DOHH2 (cell line): ENCODE data around the gene ANTKMT.

Source experiments
- H3F3A ChIP-seq: fragments of 200-600 bp; sonication (generic), shearing (Covaris generic); 2 replicates; pipeline ENCODE4 v1.6.0; 2016; ENCODE audit warnings: antibody characterized with exemption, mild to moderate bottlenecking; ENCODE audit not compliant: control insufficient read depth, insufficient read depth
- H3K27ac ChIP-seq: fragments of 200-600 bp; sonication (generic); 2 replicates; pipeline ENCODE4 v1.5.1; 2014; ENCODE audit warnings: low read depth, mild to moderate bottlenecking, low read length, moderate library complexity
- H3K27me3 ChIP-seq: fragments of 200-600 bp; sonication (generic); 2 replicates; pipeline ENCODE4 v1.6.1; 2014; ENCODE audit warnings: mild to moderate bottlenecking, low read length, mixed read lengths; ENCODE audit not compliant: control insufficient read depth
- H3K36me3 ChIP-seq: fragments of 200-600 bp; sonication (generic); 2 replicates; pipeline ENCODE4 v1.6.1; 2014; ENCODE audit warnings: mild to moderate bottlenecking, low read length, moderate library complexity, mixed read lengths; ENCODE audit not compliant: control insufficient read depth
- H3K4me1 ChIP-seq: fragments of 200-600 bp; sonication (generic); 2 replicates; pipeline ENCODE4 v1.6.1; 2014; ENCODE audit warnings: mild to moderate bottlenecking, low read length, mixed read lengths; ENCODE audit not compliant: control insufficient read depth
- H3K4me2 ChIP-seq: fragments of 200-600 bp; sonication (generic); 2 replicates; pipeline ENCODE4 v1.6.0; 2014; ENCODE audit warnings: mild to moderate bottlenecking, low read length, moderate library complexity
- H3K4me3 ChIP-seq: fragments of 200-600 bp; sonication (generic); 2 replicates; pipeline ENCODE4 v1.5.1; 2014; ENCODE audit warnings: mild to moderate bottlenecking, low read length, mixed read lengths
- H3K79me2 ChIP-seq: fragments of 200-600 bp; sonication (generic); 2 replicates; pipeline ENCODE4 v1.6.1; 2014; ENCODE audit warnings: mild to moderate bottlenecking, low read length, mixed read lengths; ENCODE audit not compliant: control insufficient read depth
- H3K9me2 ChIP-seq: fragments of 200-600 bp; sonication (generic); replicated peaks from 2 replicates; pipeline ENCODE4 v1.6.1; 2014; ENCODE audit warnings: mild to moderate bottlenecking, low read length, mixed read lengths; ENCODE audit not compliant: control insufficient read depth
- H3K9me3 ChIP-seq: fragments of 200-600 bp; sonication (generic); 2 replicates; pipeline ENCODE4 v1.6.1; 2014; ENCODE audit warnings: antibody characterized with exemption, low read length, mixed read lengths; ENCODE audit not compliant: control insufficient read depth, insufficient read depth
- H4K20me1 ChIP-seq: fragments of 200-600 bp; sonication (generic); 2 replicates; pipeline ENCODE4 v1.6.0; 2014; ENCODE audit warnings: low read depth, mild to moderate bottlenecking, antibody characterized with exemption, low read length, moderate library complexity; ENCODE audit not compliant: control insufficient read depth, insufficient read depth
- EZH2phosphoT487 ChIP-seq: fragments of 200-600 bp; sonication (generic); IDR thresholded peaks from 2 replicates; pipeline ENCODE4 v1.6.1; 2017; ENCODE audit warnings: borderline replicate concordance, mild to moderate bottlenecking, antibody characterized with exemption, low read length, moderate library complexity, mixed read lengths
- TF ChIP-seq, protein P1 (sequence below): fragments of 200-600 bp; sonication (generic); IDR thresholded peaks from one replicate; pipeline ENCODE4 v1.5.1; 2014; ENCODE audit warnings: antibody characterized with exemption, mild to moderate bottlenecking, low read depth, low read length; ENCODE audit not compliant: poor library complexity, severe bottlenecking

The ANTKMT gene

DNA sequence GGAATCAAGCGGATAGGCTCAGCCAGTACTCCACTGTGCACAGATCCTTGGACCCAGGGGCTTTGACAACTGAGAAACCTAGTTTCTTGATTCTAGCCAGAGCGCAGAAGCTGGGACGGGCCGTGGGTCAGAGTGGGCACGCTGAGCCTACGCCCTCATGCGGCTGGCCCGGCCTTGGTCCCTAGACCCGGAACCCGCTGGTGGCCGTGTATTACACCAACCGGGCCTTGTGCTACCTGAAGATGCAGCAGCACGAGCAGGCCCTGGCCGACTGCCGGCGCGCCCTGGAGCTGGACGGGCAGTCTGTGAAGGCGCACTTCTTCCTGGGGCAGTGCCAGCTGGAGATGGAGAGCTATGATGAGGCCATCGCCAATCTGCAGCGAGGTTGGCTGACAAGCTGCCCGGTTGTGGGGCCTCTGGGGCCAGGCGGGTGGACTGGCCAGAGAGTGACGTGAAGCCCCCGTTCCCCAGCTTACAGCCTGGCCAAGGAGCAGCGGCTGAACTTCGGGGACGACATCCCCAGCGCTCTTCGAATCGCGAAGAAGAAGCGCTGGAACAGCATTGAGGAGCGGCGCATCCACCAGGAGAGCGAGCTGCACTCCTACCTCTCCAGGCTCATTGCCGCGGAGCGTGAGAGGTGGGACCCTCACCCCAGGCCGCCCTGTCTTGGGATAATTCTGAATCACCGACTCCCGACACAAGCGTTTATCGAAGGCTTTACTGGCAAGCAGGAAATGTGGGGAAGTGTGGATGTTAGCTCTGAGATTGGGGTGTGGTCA, 39.8 kb upstream of the ANTKMT start:
- Histone ChIP-seq H4K20me1 (peaks cover 19% of the 10 kb centered on the region), H3K9me3 (no peaks in the 10 kb centered on the region), H3K36me3 (peaks cover 45% of the 10 kb centered on the region), H3K4me3 (peak overlapping the region; percentile 98), H3K9me2 (no peaks in the 10 kb centered on the region), H3K27me3 (no peaks in the 10 kb centered on the region), H3K4me1 (peaks cover 45% of the 10 kb centered on the region), H3F3A (no peaks in the 10 kb centered on the region; the same call in 1 of the 2 replicates), H3K4me2 (peak overlapping the region; percentile 97), H3K79me2 (peaks cover 36% of the 10 kb centered on the region), H3K27ac (peak overlapping the region; percentile 60)
- TF ChIP-seq, protein P1, sequence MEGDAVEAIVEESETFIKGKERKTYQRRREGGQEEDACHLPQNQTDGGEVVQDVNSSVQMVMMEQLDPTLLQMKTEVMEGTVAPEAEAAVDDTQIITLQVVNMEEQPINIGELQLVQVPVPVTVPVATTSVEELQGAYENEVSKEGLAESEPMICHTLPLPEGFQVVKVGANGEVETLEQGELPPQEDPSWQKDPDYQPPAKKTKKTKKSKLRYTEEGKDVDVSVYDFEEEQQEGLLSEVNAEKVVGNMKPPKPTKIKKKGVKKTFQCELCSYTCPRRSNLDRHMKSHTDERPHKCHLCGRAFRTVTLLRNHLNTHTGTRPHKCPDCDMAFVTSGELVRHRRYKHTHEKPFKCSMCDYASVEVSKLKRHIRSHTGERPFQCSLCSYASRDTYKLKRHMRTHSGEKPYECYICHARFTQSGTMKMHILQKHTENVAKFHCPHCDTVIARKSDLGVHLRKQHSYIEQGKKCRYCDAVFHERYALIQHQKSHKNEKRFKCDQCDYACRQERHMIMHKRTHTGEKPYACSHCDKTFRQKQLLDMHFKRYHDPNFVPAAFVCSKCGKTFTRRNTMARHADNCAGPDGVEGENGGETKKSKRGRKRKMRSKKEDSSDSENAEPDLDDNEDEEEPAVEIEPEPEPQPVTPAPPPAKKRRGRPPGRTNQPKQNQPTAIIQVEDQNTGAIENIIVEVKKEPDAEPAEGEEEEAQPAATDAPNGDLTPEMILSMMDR, result peak; percentile 40
- TF ChIP-seq EZH2phosphoT487, result no peak

DNA sequence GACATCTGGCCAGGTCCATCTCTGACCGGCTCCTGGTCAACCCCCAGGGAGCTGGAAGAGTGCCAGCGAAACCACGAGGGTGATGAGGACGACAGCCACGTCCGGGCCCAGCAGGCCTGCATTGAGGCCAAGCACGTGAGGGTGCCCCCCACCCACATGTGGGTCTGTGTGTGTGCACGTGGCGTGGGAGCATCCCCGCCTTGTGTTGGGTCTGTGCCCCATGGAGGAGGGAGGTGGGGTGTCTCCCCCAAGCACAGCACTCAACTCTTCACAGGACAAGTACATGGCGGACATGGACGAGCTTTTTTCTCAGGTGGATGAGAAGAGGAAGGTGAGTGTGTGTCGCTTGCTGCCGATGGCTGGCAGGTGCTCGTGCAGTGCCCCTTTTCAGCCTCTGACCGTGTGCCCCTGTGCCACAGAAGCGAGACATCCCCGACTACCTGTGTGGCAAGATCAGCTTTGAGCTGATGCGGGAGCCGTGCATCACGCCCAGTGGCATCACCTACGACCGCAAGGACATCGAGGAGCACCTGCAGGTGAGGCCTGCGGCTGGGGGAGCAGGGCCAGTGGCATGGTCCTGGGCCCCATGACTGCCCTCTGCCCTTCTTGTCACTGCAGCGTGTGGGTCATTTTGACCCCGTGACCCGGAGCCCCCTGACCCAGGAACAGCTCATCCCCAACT, 39.1 kb upstream of the ANTKMT start:
- Histone ChIP-seq H3K36me3 (peaks cover 52% of the 10 kb centered on the region), H3K4me3 (peak overlapping the region; percentile 98), H3K27me3 (no peaks in the 10 kb centered on the region), H3K4me2 (peak overlapping the region; percentile 97), H3F3A (no peaks in the 10 kb centered on the region; the same call in 1 of the 2 replicates), H4K20me1 (peaks cover 19% of the 10 kb centered on the region), H3K27ac (no peak overlapping the region), H3K9me2 (no peaks in the 10 kb centered on the region), H3K4me1 (peaks cover 45% of the 10 kb centered on the region), H3K9me3 (no peaks in the 10 kb centered on the region), H3K79me2 (peaks cover 36% of the 10 kb centered on the region)
- no peak for TF ChIP-seq EZH2phosphoT487
- TF ChIP-seq, protein P1, result no peak

DNA sequence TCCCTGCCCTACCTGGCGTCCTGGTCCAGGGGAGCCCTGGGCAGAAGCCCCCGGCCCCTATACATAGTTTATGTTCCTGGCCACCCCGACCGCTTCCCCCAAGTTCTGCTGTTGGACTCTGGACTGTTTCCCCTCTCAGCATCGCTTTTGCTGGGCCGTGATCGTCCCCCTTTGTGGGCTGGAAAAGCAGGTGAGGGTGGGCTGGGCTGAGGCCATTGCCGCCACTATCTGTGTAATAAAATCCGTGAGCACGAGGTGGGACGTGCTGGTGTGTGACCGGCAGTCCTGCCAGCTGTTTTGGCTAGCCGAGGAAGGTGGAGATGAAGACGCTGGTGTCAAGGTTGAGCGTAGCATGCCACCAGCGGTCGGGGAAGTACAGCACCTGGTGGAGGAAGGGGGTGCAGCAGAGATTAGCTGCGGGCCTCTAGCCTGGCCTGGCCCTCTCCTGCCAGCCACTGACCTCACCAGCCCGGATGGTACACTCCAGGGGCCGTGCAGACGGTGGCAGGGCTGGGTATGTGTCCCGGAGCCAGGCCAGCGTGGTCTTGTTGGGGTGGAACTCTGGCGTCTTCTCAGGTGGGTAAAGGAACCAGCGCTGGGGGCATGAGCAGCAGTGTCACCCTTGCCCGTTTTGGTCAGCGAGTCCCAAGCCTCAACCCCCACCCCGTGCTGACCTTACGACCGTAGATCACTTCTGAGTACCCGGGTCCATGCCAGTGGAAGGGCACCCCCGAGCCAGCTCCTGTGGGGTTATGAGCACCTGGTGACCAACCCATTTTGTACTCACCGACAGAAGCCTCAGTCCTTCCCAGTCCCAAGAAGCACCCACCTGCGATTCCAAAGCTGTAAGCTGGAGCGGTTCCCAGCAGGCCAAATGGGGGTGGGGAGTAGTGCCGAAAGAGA, 38.2 kb upstream of the ANTKMT start:
- TF ChIP-seq, protein P1, result no peak
- no peak for TF ChIP-seq EZH2phosphoT487

More for the DNA sequence above, 38.2 kb upstream of the ANTKMT start:
- Histone ChIP-seq H3K9me3 (no peaks in the 10 kb centered on the region), H3K36me3 (peaks cover 57% of the 10 kb centered on the region), H3K4me3 (peak overlapping the region; percentile 93), H3K9me2 (no peaks in the 10 kb centered on the region), H3K79me2 (peaks cover 36% of the 10 kb centered on the region), H3K4me2 (peak overlapping the region; percentile 97), H3K27me3 (no peaks in the 10 kb centered on the region), H4K20me1 (peaks cover 19% of the 10 kb centered on the region), H3K27ac (no peak overlapping the region), H3F3A (no peaks in the 10 kb centered on the region; the same call in 1 of the 2 replicates), H3K4me1 (peaks cover 45% of the 10 kb centered on the region)
